HepG2 (cell line): ENCODE data around the gene TRIM4. TPM values are rescaled to one million over a fixed set of nuclear protein-coding genes. Genes with fewer than 3 reads are reported as not detected.

ENCODE experiments used
- BORCS8-MEF2B ChIP-seq: sonication (generic); formaldehyde crosslinking; IDR thresholded peaks from 2 replicates; pipeline ENCODE4 v1.8.0; 2022; ENCODE audit warnings: mild to moderate bottlenecking, missing genetic modification reagents
- CBX5 ChIP-seq: sonication (generic); formaldehyde crosslinking; IDR thresholded peaks from 2 replicates; pipeline ENCODE4 v1.4.0; 2020; ENCODE audit warnings: missing genetic modification reagents, borderline replicate concordance
- NONO ChIP-seq, 2 experiments: fragments of 450-650 bp in 1 of 2; sonication (generic) in 1 of 2; formaldehyde crosslinking in 1 of 2; IDR thresholded peaks in 1 of 2; conservative IDR thresholded peaks in 1 of 2; 2 replicates each; pipeline versions ENCODE4 v1.6.1 to v1.8.0; 2017 to 2022; ENCODE audit warnings: mild to moderate bottlenecking in 1 of 2, missing genetic modification reagents in 1 of 2, moderate library complexity in 1 of 2
- PHF5A ChIP-seq: IDR thresholded peaks from one replicate; pipeline ENCODE4 v1.6.1; 2018; ENCODE audit warnings: low read depth, missing genetic modification reagents; ENCODE audit not compliant: unreplicated experiment
- TCF12 ChIP-seq, 2 experiments: fragments of 450-650 bp in 1 of 2; sonication (generic) in 1 of 2; formaldehyde crosslinking in 1 of 2; IDR thresholded peaks; 2 replicates each; pipeline versions ENCODE4 v1.6.1 to v1.8.0; 2017 to 2022; ENCODE audit warnings: antibody characterized with exemption in 1 of 2, mild to moderate bottlenecking in 1 of 2, missing genetic modification reagents in 1 of 2, moderate library complexity in 1 of 2
- TRIM24 ChIP-seq: sonication (generic); formaldehyde crosslinking; IDR thresholded peaks from 2 replicates; pipeline ENCODE4 v1.8.0; 2022; ENCODE audit warnings: mild to moderate bottlenecking, missing genetic modification reagents
- ZBTB38 ChIP-seq: sonication (generic); formaldehyde crosslinking; IDR thresholded peaks from 2 replicates; pipeline ENCODE4 v1.5.1; 2020; ENCODE audit warnings: mild to moderate bottlenecking, missing genetic modification reagents
- ZNF382 ChIP-seq: sonication (generic); formaldehyde crosslinking; IDR thresholded peaks from 2 replicates; pipeline ENCODE4 v1.5.0; 2020; ENCODE audit warnings: missing genetic modification reagents, mild to moderate bottlenecking, borderline replicate concordance
- ZNF546 ChIP-seq: sonication (generic); formaldehyde crosslinking; conservative IDR thresholded peaks from 2 replicates; pipeline ENCODE4 v1.8.1; 2023; ENCODE audit warnings: mild to moderate bottlenecking, missing genetic modification reagents
- polyA plus RNA-seq, 8 experiments: library from polyadenylated mRNA; depleted of rRNA in 3 of 8; stranded (reverse) in 7 of 8; unstranded in 1 of 8; fragments of >200 nt; fragmentation: Illumina TruSeq in 4 of 8; extraction: Trizol in 4 of 8; gene quantifications; 2 replicates each; pipeline versions ENCODE4 v1.2.1 to v1.2.3, GENCODE V29; 2011 to 2016; ENCODE audit warnings: low read depth in 4 of 8, missing spikeins in 1 of 8, mixed read lengths in 1 of 8; ENCODE audit not compliant: insufficient read depth in 1 of 8
- total RNA-seq, 5 experiments: library from RNA; depleted of rRNA; stranded (reverse); fragments of >200 nt; fragmentation: Illumina TruSeq; extraction: Trizol; gene quantifications; 2 replicates each; pipeline ENCODE4 v1.2.3, GENCODE V29; 2016; ENCODE audit warnings: low read depth in 1 of 5
- TF ChIP-seq, protein P1 (sequence below), 2 experiments: sonication (generic) in 1 of 2; formaldehyde crosslinking in 1 of 2; IDR thresholded peaks; 2 replicates each; pipeline versions ENCODE4 v1.5.1 to v1.6.1; 2011 to 2020; ENCODE audit warnings: borderline replicate concordance in 1 of 2, low read depth in 1 of 2, low read length in 1 of 2, mild to moderate bottlenecking in 1 of 2, missing genetic modification reagents in 1 of 2, moderate library complexity in 1 of 2
- TF ChIP-seq, protein P2 (sequence below): sonication (generic); formaldehyde crosslinking; IDR thresholded peaks from 2 replicates; pipeline ENCODE4 v1.5.1; 2020; ENCODE audit warnings: mild to moderate bottlenecking, missing genetic modification reagents, moderate library complexity
- TF ChIP-seq, protein P3 (sequence below): sonication (generic); formaldehyde crosslinking; IDR thresholded peaks from 2 replicates; pipeline ENCODE4 v1.5.0; 2020; ENCODE audit warnings: mild to moderate bottlenecking, missing genetic modification reagents
- TF ChIP-seq, protein P4 (sequence below): sonication (generic); formaldehyde crosslinking; IDR thresholded peaks from 2 replicates; pipeline ENCODE4 v1.4.0; 2020; ENCODE audit warnings: mild to moderate bottlenecking, missing genetic modification reagents

TRIM4 gene
- total and polyA plus RNA-seq, 2 of the 13 experiments (the other 11 are each of a cell fraction or from before 2014, with no cell fraction given) = 17.6 to 21.7 TPM

DNA sequence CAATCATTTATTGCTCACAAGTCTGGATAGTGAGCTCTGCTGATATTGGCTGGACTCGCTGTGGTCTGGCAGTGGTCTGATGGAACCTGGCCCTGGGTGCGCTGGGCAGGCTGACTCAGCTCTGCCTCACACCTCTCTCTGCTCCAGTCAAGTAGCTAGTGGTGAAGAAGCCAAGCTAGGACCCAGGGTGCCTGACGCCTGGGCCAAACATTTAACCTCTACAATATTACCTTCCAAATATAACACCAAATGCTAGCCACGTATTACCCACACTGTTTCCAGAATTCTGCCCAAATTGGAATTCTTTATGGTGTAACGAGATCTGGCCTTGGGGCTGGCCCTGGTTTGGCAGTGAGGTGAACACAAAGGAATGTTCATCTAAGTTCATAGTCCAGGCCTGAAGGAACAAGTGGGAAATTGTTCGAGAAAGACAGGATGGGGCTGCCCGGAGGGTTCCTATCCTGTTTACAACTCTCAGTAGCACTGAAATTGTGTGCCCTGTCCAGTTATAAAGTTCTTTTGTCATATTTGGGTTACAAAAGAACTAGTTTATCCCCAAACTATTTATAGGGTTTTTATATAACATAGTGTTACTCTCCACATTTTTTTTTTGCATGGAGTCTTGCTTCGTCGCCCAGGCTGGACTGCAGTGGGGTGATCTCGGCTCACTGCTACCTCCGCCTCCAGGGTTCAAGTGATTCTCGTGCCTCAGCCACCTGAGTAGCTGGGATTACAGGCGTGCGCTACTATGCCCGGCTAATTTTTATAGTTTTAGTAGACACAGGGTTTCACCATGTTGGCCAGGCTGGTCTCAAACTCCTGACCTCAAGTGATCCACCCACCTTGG lies 58.8 kb downstream of the TRIM4 start (continued):
- TF ChIP-seq, protein P1, sequence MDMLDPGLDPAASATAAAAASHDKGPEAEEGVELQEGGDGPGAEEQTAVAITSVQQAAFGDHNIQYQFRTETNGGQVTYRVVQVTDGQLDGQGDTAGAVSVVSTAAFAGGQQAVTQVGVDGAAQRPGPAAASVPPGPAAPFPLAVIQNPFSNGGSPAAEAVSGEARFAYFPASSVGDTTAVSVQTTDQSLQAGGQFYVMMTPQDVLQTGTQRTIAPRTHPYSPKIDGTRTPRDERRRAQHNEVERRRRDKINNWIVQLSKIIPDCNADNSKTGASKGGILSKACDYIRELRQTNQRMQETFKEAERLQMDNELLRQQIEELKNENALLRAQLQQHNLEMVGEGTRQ (IDR thresholded peaks at IDR 0.05; ENCODE audit: low read depth, low read length) = no peak
- TF ChIP-seq, protein P1 (CRISPR knock-in tag; IDR thresholded peaks at IDR 0.05; ENCODE audit: borderline replicate concordance) = no peak
- TF ChIP-seq CBX5 (peak; percentile 45; the same call in 1 of the 2 replicates), NONO (IDR thresholded peaks at IDR 0.05) (no peak), NONO (CRISPR knock-in tag; conservative IDR thresholded peaks at IDR 0.05) (0 out of 2 replicates have a peak, but pooled peaks have one; percentile 36), BORCS8-MEF2B (CRISPR knock-in tag) (no peak), TCF12 (IDR thresholded peaks at IDR 0.05) (no peak), TCF12 (CRISPR knock-in tag; IDR thresholded peaks at IDR 0.05) (no peak), TRIM24 (CRISPR knock-in tag) (no peak), ZNF546 (CRISPR knock-in tag) (no peak), PHF5A (CRISPR knock-in tag) (no peak), ZBTB38 (peak; percentile 62), ZNF382 (CRISPR knock-in tag) (no peak)
- TF ChIP-seq, protein P2, sequence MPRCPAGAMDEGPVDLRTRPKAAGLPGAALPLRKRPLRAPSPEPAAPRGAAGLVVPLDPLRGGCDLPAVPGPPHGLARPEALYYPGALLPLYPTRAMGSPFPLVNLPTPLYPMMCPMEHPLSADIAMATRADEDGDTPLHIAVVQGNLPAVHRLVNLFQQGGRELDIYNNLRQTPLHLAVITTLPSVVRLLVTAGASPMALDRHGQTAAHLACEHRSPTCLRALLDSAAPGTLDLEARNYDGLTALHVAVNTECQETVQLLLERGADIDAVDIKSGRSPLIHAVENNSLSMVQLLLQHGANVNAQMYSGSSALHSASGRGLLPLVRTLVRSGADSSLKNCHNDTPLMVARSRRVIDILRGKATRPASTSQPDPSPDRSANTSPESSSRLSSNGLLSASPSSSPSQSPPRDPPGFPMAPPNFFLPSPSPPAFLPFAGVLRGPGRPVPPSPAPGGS = peak; percentile 48; the same call in 1 of the 2 replicates
- TF ChIP-seq, protein P3, sequence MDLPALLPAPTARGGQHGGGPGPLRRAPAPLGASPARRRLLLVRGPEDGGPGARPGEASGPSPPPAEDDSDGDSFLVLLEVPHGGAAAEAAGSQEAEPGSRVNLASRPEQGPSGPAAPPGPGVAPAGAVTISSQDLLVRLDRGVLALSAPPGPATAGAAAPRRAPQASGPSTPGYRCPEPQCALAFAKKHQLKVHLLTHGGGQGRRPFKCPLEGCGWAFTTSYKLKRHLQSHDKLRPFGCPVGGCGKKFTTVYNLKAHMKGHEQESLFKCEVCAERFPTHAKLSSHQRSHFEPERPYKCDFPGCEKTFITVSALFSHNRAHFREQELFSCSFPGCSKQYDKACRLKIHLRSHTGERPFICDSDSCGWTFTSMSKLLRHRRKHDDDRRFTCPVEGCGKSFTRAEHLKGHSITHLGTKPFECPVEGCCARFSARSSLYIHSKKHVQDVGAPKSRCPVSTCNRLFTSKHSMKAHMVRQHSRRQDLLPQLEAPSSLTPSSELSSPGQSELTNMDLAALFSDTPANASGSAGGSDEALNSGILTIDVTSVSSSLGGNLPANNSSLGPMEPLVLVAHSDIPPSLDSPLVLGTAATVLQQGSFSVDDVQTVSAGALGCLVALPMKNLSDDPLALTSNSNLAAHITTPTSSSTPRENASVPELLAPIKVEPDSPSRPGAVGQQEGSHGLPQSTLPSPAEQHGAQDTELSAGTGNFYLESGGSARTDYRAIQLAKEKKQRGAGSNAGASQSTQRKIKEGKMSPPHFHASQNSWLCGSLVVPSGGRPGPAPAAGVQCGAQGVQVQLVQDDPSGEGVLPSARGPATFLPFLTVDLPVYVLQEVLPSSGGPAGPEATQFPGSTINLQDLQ (CRISPR knock-in tag) = no peak
- TF ChIP-seq, protein P4, sequence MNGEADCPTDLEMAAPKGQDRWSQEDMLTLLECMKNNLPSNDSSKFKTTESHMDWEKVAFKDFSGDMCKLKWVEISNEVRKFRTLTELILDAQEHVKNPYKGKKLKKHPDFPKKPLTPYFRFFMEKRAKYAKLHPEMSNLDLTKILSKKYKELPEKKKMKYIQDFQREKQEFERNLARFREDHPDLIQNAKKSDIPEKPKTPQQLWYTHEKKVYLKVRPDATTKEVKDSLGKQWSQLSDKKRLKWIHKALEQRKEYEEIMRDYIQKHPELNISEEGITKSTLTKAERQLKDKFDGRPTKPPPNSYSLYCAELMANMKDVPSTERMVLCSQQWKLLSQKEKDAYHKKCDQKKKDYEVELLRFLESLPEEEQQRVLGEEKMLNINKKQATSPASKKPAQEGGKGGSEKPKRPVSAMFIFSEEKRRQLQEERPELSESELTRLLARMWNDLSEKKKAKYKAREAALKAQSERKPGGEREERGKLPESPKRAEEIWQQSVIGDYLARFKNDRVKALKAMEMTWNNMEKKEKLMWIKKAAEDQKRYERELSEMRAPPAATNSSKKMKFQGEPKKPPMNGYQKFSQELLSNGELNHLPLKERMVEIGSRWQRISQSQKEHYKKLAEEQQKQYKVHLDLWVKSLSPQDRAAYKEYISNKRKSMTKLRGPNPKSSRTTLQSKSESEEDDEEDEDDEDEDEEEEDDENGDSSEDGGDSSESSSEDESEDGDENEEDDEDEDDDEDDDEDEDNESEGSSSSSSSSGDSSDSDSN (CRISPR knock-in tag) = no peak
